ENCODE data around the gene COPS8. TPM values are rescaled to one million over a fixed set of nuclear protein-coding genes. Genes with fewer than 3 reads are reported as not detected.

The COPS8 gene
- total RNA-seq, 1 experiment from 2014 or later: 51.0 TPM

DNA sequence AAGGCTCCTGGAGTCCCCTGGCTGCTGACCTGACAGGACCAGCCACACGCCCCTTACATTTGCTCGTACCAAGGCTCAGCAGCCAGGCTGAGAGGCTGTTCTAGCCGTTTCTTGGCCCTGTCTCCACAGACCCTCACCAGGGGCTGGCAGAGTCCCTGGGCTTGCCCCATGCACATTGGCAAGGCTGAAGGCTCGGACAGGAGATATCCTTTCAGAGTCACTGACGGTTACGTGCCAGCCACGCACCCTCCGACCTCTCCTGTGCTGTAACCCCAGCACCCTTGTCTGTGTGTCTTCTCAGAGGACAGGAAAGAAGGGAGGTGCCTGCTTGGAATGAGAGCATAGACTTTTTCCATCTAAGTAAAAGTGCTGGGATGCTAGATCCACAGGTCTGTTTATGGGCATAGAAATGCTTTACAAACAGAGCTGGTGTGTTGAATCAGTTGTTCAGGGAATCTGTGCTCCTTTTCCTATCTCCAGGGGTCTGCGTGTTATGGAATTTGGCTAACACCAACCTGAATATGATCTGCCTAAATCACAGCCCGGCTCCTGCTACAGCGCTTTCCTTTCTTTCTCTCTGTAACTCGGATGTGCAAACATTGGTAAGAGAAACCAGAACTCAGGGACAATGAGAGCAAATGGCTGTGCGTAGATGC, 41.0 kb downstream of the COPS8 start:
- Mint-ChIP-seq H3K27me3 (ENCODE audit: low read depth) (peaks cover 12% of the 10 kb centered on the region; the same call in 1 of the 2 replicates), H3K4me1 (no peaks in the 10 kb centered on the region), H3K27ac (no peak overlapping the region), H3K4me3 (no peak overlapping the region), H3K9me3 (peaks cover 10% of the 10 kb centered on the region), H3K36me3 (no peaks in the 10 kb centered on the region)
- TF ChIP-seq NR2C2 (CRISPR knock-in tag; IDR thresholded peaks at IDR 0.05): no peak
- TF ChIP-seq JUN (CRISPR knock-in tag; IDR thresholded peaks at IDR 0.05): no peak
- no peak for TF ChIP-seq SMAD3 (CRISPR knock-in tag; IDR thresholded peaks at IDR 0.05; ENCODE audit: borderline replicate concordance)
- no peak for DNase-seq (ENCODE audit: low spot score)
- ChIA-PET POLR2A (no interaction called here), CTCF (interaction anchor here (1.0 kb wide), 1 partner anchor 295 kb away, joined by 3 read pairs; no protein-coding TSS in a partner anchor)
- ATAC-seq: no peak

DNA sequence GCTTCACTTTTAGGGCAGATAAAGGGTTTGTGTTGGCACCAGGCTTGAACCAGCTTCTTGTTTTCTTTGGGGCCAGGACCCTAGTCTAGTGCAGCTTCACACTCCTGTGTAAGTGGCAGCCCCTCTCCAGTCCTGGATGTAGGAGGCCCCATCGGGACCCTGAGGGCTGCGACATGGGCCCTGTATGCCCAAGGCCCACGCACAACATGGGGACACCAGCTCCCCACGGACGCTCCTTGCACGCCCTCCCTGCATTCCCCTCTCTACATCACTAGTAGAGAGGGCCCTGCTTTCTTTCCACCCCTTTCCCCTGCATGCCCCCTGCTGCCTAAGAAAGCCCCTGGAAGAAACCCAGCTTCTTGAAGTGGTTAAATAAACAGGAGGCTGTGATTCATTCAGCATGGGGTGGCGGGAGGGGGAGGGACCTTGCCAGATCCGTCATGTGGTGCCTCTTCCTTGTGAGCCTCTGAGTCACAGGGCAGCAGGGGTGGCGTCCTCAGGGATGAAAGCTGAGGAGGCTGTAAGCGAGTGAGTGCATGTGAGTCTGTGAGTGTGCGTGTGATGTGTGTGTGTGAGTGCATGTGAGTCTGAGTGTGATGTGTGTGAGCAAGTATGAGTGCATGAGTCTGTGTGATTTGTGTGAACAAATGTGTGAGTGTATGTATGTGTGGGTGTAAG, 42.5 kb downstream of the COPS8 start:
- H3K4me3 Mint-ChIP-seq: no peak overlapping the region
- no peaks in the 10 kb centered on the region for H3K4me1 Mint-ChIP-seq
- no peak overlapping the region for H3K27ac Mint-ChIP-seq
- DNase-seq (ENCODE audit: low spot score) (peak; percentile 16), ATAC-seq (peak; percentile 64)
- TF ChIP-seq MYBL2 (CRISPR knock-in tag; IDR thresholded peaks at IDR 0.05) (no peak), ELF4 (CRISPR knock-in tag; IDR thresholded peaks at IDR 0.05; ENCODE audit: low read depth) (no peak), ETV6 (CRISPR knock-in tag; IDR thresholded peaks at IDR 0.05) (no peak), SMAD4 (CRISPR knock-in tag; IDR thresholded peaks at IDR 0.05) (no peak)
- TF ChIP-seq, protein P1, sequence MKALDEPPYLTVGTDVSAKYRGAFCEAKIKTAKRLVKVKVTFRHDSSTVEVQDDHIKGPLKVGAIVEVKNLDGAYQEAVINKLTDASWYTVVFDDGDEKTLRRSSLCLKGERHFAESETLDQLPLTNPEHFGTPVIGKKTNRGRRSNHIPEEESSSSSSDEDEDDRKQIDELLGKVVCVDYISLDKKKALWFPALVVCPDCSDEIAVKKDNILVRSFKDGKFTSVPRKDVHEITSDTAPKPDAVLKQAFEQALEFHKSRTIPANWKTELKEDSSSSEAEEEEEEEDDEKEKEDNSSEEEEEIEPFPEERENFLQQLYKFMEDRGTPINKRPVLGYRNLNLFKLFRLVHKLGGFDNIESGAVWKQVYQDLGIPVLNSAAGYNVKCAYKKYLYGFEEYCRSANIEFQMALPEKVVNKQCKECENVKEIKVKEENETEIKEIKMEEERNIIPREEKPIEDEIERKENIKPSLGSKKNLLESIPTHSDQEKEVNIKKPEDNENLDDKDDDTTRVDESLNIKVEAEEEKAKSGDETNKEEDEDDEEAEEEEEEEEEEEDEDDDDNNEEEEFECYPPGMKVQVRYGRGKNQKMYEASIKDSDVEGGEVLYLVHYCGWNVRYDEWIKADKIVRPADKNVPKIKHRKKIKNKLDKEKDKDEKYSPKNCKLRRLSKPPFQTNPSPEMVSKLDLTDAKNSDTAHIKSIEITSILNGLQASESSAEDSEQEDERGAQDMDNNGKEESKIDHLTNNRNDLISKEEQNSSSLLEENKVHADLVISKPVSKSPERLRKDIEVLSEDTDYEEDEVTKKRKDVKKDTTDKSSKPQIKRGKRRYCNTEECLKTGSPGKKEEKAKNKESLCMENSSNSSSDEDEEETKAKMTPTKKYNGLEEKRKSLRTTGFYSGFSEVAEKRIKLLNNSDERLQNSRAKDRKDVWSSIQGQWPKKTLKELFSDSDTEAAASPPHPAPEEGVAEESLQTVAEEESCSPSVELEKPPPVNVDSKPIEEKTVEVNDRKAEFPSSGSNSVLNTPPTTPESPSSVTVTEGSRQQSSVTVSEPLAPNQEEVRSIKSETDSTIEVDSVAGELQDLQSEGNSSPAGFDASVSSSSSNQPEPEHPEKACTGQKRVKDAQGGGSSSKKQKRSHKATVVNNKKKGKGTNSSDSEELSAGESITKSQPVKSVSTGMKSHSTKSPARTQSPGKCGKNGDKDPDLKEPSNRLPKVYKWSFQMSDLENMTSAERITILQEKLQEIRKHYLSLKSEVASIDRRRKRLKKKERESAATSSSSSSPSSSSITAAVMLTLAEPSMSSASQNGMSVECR (CRISPR knock-in tag; IDR thresholded peaks at IDR 0.05; ENCODE audit: borderline replicate concordance): no peak
- TF ChIP-seq, protein P2, sequence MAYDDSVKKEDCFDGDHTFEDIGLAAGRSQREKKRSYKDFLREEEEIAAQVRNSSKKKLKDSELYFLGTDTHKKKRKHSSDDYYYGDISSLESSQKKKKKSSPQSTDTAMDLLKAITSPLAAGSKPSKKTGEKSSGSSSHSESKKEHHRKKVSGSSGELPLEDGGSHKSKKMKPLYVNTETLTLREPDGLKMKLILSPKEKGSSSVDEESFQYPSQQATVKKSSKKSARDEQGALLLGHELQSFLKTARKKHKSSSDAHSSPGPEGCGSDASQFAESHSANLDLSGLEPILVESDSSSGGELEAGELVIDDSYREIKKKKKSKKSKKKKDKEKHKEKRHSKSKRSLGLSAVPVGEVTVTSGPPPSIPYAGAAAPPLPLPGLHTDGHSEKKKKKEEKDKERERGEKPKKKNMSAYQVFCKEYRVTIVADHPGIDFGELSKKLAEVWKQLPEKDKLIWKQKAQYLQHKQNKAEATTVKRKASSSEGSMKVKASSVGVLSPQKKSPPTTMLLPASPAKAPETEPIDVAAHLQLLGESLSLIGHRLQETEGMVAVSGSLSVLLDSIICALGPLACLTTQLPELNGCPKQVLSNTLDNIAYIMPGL (CRISPR knock-in tag; IDR thresholded peaks at IDR 0.05): no peak
- TF ChIP-seq, protein P3, sequence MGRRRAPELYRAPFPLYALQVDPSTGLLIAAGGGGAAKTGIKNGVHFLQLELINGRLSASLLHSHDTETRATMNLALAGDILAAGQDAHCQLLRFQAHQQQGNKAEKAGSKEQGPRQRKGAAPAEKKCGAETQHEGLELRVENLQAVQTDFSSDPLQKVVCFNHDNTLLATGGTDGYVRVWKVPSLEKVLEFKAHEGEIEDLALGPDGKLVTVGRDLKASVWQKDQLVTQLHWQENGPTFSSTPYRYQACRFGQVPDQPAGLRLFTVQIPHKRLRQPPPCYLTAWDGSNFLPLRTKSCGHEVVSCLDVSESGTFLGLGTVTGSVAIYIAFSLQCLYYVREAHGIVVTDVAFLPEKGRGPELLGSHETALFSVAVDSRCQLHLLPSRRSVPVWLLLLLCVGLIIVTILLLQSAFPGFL (CRISPR knock-in tag; IDR thresholded peaks at IDR 0.05; ENCODE audit: borderline replicate concordance): no peak
- TF ChIP-seq, protein P4, sequence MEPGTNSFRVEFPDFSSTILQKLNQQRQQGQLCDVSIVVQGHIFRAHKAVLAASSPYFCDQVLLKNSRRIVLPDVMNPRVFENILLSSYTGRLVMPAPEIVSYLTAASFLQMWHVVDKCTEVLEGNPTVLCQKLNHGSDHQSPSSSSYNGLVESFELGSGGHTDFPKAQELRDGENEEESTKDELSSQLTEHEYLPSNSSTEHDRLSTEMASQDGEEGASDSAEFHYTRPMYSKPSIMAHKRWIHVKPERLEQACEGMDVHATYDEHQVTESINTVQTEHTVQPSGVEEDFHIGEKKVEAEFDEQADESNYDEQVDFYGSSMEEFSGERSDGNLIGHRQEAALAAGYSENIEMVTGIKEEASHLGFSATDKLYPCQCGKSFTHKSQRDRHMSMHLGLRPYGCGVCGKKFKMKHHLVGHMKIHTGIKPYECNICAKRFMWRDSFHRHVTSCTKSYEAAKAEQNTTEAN (CRISPR knock-in tag; IDR thresholded peaks at IDR 0.05): peak; percentile 89; the same call in 1 of the 2 replicates
- 0 out of 2 replicates have a peak, but pooled peaks cover 3% of the 10 kb centered on the region for H3K9me3 Mint-ChIP-seq
- peaks cover 8% of the 10 kb centered on the region; the same call in 1 of the 2 replicates for H3K27me3 Mint-ChIP-seq (ENCODE audit: low read depth)
- ChIA-PET CTCF (interaction anchor here (0.8 kb wide), 1 partner anchor 282 kb away, joined by 4 read pairs; no protein-coding TSS in a partner anchor), POLR2A (interaction anchor here (0.6 kb wide), 1 partner anchor 965 kb away, joined by 3 read pairs; no protein-coding TSS in a partner anchor)
- H3K36me3 Mint-ChIP-seq: no peaks in the 10 kb centered on the region

All from WTC11 (cell line).